GM21737 (cell line): ENCODE data around the gene GPX6.
"Not testable (repeated sequence)": the region's sequence is repeated elsewhere in the genome, so short reads cannot be mapped to it uniquely, and the experiment has no call there.

Experiments used
- ATAC-seq: cut with Tn5 transposase; IDR thresholded peaks from one replicate; pipeline ENCODE4 v1.9.1; 2021; ENCODE audit warnings: mild to moderate bottlenecking, moderate library complexity; ENCODE audit not compliant: unreplicated experiment

GPX6 gene

GRCh38 chr6:28486533-28486932, 29.1 kb downstream of the GPX6 start:
- ATAC-seq, result no peak

DNA sequence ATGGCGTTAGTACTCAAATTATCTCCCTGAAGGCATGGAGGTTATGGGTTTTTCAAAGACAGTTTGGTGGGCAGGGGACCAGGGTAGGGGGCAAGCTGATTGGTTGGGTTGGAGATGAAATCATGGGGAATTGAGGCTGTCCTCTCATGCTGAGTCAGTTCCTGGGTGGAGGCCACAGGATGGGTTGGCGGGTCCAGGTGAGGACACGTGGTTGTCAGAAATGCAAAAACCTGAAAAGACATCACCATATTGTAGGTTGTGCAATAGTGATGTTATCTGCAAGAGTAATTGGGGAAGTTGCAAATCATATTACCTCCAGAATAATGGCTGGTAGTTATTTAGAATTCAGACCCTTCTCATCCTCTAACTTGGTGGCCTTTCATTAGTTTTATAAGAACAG, 30.1 kb downstream of the GPX6 start:
- no peak for ATAC-seq

DNA sequence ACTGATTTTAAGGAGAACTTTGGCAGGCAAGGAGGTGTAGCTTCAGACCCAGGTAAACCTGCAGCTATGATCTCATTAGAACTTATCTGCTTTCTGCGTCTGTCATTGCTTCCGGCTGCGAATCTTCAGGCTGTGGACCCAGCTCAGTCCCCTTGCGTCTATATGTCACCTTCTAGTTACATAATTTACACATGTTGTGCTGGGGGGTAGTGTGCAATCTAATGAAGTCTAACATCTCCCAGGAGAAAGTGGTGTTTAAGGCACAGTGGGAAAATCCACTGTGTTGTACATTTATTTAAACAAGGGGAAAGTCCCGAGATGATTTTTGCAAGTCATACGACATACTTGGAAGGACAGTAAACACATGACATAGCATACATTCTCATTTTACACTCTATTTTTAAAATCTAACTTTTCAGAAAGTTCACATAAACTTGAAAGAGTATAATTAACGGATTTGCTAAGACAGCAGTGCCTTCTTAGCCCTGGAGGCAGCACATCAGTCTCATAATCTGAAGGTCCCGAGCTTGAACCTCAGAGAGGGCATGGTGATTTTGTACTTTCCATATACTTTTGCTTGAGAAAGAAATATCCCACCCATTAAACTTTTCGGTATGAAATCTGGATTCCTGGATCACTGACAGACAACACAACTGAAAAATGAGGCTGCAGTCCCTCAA, 35.2 kb downstream of the GPX6 start:
- ATAC-seq, result no peak

GRCh38 chr6:28478518-28478917, 37.1 kb downstream of the GPX6 start:
- ATAC-seq, result no peak

GRCh38 chr6:28474441-28475219, 41.0 kb downstream of the GPX6 start:
- no peak for ATAC-seq

DNA sequence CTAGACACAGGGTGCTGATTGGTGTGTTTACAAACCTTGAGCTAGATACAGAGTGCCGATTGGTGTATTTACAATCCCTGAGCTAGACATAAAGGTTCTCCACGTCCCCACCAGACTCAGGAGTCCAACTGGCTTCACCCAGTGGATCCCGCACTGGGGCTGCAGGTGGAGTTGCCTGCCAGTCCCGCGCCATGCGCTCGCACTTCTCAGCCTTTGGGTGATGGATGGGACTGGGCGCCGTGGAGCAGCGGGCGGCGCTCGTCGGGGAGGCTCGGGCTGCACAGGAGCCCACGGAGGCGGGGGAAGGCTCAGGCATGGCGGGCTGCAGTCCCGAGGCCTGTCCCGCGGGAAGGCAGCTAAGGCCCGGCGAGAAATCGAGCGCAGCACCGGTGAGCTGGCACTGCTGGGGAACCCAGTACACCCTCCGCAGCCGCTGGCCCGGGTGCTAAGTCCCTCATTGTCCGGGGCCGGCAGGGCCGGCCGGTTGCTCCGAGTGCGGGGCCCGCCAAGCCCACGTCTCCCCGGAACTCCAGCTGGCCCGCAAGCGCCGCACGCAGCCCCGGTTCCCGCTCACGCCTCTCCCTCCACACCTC, 46.3 kb downstream of the GPX6 start:
- ATAC-seq, result not testable (repeated sequence)

DNA sequence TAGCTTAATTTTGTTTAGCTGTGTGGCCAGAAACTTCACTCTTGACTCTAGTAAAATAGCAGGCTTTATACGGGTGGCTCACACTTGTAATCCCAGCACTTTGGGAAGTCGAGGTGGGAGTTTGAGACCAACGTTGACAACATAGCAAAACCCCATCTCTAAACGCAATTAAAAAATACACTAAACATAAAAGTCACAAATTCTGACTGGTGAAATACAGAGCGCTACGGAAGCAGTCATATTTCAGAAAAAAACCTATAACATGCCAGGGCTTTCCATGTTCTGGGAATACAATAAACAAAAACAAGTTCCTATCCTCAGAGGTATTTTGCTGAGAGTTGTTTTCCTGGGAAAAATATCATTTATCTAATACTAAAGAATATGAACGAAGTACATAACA, 47.5 kb downstream of the GPX6 start:
- no peak for ATAC-seq

DNA sequence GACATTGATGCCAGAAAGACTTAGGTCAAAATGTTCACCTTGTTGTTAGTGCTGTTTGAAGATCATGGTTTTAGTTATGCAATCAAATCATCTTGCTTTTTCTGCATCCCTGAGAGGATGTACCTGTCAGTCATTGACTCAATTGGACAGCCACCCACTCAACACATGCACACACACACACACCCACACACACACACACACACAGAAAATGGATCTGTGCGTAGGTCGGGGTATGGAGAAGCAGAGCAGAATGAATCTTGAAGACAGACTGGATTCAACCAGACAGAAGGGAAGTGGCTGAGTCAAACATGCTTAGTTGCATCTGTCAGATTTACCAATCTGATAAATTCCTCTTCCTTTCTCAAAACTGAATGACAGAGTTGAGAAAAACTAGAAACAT, 53.2 kb downstream of the GPX6 start:
- ATAC-seq, result no peak

DNA sequence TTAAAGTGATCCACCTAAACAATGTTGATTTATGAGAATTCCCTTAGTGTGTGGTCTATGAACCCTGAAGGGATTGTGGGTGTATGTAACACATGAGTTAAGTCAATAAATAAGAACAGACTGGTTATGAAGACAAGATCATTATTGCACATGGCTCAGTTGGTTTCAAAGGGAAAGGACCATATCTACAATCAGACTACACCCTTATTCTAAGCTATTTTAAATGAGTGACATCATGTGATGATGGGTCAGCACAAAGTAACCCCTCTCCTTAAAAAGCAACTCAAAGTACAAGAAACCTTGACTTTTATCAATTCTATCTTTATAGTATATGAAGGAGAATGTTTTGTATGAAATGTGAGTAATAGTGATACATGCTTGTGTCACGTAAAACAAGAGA, 57.0 kb downstream of the GPX6 start:
- ATAC-seq, result no peak
